NCI-H1694 treated with DMSO at 0.1 percent for 48 hours (cell line): Measurements from ENCODE around the gene CHST1.

Experiments
- DNase-seq: peaks from one replicate; lab custom pipeline; 2025; lab: John Stamatoyannopoulos, UW

The CHST1 gene

GRCh38 chr11:45606514-45607281, 58.7 kb downstream of the CHST1 start:
- no peak for DNase-seq

GRCh38 chr11:45605051-45605450, 60.4 kb downstream of the CHST1 start:
- peak; percentile 5 for DNase-seq

GRCh38 chr11:45603946-45604682, 61.3 kb downstream of the CHST1 start:
- no peak for DNase-seq

GRCh38 chr11:45599161-45599943, 66.1 kb downstream of the CHST1 start:
- no peak for DNase-seq
